AG04450 (cell line): ENCODE data around the gene PTGIS. TPM values are rescaled to one million over a fixed set of nuclear protein-coding genes. Genes with fewer than 3 reads are reported as not detected.

Experiments used
- CTCF ChIA-PET: fragments of 300-600, 350-600 bp; formaldehyde crosslinking; extraction: SDS; loops from one replicate; lab custom pipeline; 2022; ENCODE audit warnings: antibody characterized with exemption, inconsistent platforms; lab: Charles Lee
- POLR2A ChIA-PET: fragments of 350-600 bp; formaldehyde crosslinking; extraction: SDS; loops from one replicate; lab custom pipeline; 2021; ENCODE audit warnings: antibody characterized with exemption, inconsistent platforms; lab: Yijun Ruan, JAX
- DNase-seq: peaks from one replicate; pipeline ENCODE4 v3.0.0-alpha.2; 2011; ENCODE audit warnings: low read depth, low spot score
- H3K27ac ChIP-seq: one replicate; pipeline ENCODE4 v1.5.1; 2012; ENCODE audit warnings: low read depth, low read length, control low read depth
- H3K27me3 ChIP-seq: one replicate; pipeline ENCODE4 v1.6.0; 2012; ENCODE audit warnings: low read length; ENCODE audit not compliant: control insufficient read depth, insufficient read depth
- H3K4me3 ChIP-seq: 2 replicates; pipeline ENCODE4 v1.5.1; 2011; ENCODE audit warnings: mild to moderate bottlenecking, low read depth, low read length, control low read depth
- H3K9me3 ChIP-seq: 2 replicates; pipeline ENCODE4 v1.5.1; 2012; ENCODE audit warnings: low read length; ENCODE audit not compliant: control insufficient read depth, insufficient read depth
- CTCF ChIP-seq: IDR thresholded peaks from 2 replicates; pipeline ENCODE4 v1.5.1; 2011; ENCODE audit warnings: low read depth, low read length, control low read depth, inconsistent platforms
- polyA plus RNA-seq: library from polyadenylated mRNA; depleted of rRNA; stranded (reverse); fragments of >200 nt; gene quantifications from 2 replicates; pipeline ENCODE4 v1.2.3, GENCODE V29; 2011

Gene PTGIS
- polyA plus RNA-seq, 1 experiment, result 8.1 TPM

- Histone ChIP-seq H3K4me3 (no peak overlapping the region), H3K27ac (no peak overlapping the region), H3K9me3 (peaks cover 4% of the 10 kb centered on the region), H3K27me3 (peaks cover 17% of the 10 kb centered on the region)
- no peak for DNase-seq
- POLR2A ChIA-PET, result no interaction called here
- TF ChIP-seq CTCF, result no peak
- CTCF ChIA-PET, result interaction anchor here (1.2 kb wide), 1 partner anchor 20 kb away, joined by 5 read pairs; no protein-coding TSS in a partner anchor
Observed at GRCh38 chr20:49521356-49521755, 46.6 kb downstream of the PTGIS start.

- peaks cover 1% of the 10 kb centered on the region for H3K9me3 ChIP-seq
- ChIA-PET POLR2A (no interaction called here), CTCF (no interaction called here)
- peaks cover 12% of the 10 kb centered on the region for H3K27me3 ChIP-seq
- no peak overlapping the region for H3K4me3 ChIP-seq
- H3K27ac ChIP-seq, result no peak overlapping the region
- no peak for DNase-seq
- no peak for TF ChIP-seq CTCF
Observed at GRCh38 chr20:49519777-49520359, 48.1 kb downstream of the PTGIS start.

- ChIA-PET CTCF (no interaction called here), POLR2A (no interaction called here)
- H3K27ac ChIP-seq, result no peak overlapping the region
- TF ChIP-seq CTCF, result no peak
- peaks cover 12% of the 10 kb centered on the region for H3K27me3 ChIP-seq
- DNase-seq, result no peak
- no peaks in the 10 kb centered on the region for H3K9me3 ChIP-seq
- no peak overlapping the region for H3K4me3 ChIP-seq
Observed at GRCh38 chr20:49519212-49519712, 48.7 kb downstream of the PTGIS start.

DNA sequence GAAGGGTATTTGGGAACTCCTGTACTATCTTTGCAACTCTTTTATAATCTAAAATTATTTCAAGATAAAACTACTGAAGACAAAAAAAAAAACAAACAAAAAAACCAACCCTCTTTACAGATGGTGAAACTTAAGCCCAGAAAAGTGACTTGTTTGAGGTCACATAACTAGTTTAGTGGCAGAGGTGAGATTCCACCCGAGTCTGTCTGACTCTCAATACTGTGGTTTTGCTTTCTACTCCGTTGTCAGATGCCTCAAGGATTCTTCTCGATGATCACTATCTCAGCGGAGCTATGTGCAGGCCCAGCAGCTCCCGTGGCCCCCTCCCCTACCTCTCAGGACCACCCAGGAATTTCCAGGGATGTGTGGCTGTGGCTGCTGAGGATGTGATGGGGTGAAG is 49.4 kb downstream of the PTGIS start:
- H3K27ac ChIP-seq, result no peak overlapping the region
- ChIA-PET CTCF (no interaction called here), POLR2A (no interaction called here)
- H3K9me3 ChIP-seq, result no peaks in the 10 kb centered on the region
- TF ChIP-seq CTCF, result no peak
- no peak overlapping the region for H3K4me3 ChIP-seq
- H3K27me3 ChIP-seq, result peaks cover 15% of the 10 kb centered on the region
- DNase-seq, result no peak

DNA sequence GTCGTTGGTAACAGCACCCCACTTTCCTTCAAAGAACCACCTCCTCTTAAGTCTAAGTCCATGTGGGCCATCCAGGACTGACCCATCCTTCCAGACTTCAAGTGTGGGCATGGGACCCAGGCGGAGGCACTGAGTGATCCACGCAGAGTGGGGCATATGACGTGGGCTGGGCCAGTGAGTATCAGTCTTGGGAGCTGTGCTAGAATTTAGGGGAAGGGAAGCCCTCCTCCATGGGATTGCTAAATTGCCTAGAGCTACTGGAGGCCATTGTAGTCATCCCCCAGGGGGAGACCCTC is 50.2 kb downstream of the PTGIS start:
- no peak for TF ChIP-seq CTCF
- H3K9me3 ChIP-seq, result no peaks in the 10 kb centered on the region; the same call in 1 of the 2 replicates
- H3K4me3 ChIP-seq, result no peak overlapping the region
- peaks cover 23% of the 10 kb centered on the region for H3K27me3 ChIP-seq
- POLR2A ChIA-PET, result no interaction called here
- no peak overlapping the region for H3K27ac ChIP-seq
- CTCF ChIA-PET, result no interaction called here
- no peak for DNase-seq
